Measurements from ENCODE around the gene SYNE2.
"Not testable (repeated sequence)": the region's sequence is repeated elsewhere in the genome, so short reads cannot be mapped to it uniquely, and the experiment has no call there.

The SYNE2 gene

DNA sequence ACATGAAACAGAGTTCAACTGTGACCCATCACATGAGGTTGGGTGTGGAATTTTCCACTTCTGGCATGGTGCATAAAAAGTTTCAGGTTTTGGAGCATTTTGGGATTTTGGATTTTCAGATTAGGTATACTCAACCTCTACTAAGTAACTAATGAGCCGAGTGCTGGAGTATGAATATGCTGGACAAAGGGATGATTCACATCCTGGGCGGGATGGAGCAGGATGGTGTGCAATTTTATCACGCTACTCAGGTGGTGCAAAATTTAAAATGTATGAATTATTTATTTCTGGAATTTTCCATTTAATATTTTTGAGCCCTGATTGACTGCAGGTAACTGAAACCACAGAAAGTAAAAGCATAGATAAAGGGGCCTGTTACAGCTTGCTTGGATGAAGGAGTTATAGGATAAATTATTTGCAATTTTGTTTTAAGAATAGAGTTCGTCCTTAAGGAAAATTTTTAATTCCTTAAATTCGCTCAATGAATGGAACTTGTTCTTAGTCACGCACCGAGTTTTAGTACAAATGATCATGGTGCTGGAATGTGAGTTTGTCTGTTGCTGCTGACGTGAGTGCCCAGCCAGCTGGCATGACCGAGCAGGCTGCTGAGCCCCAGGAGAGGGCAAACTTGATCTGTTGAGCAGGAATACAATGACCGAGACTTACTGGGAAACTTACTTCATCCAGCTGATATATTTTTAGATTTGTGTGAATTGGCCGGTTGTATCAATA lies 265.0 kb downstream of the SYNE2 start:
- no peak for DNase-seq (ENCODE audit: extremely low read depth in 1 of 2, low read depth in 1 of 2)

DNA sequence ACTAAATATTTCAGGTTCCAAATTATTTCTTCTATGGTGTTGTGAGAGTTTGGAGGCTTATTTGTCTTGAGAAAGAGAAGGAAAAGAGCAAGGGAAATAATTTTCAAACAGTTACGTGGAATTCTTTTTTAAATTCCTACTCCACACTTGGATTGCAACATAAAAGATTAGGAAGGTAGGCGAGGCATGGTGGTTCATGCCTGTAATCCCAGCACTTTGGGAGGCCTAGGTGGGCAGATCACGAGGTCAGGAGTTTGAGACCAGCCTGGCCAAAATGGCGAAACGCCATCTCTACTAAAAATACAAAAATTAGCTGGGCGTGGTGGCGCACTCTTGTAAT lies 265.6 kb downstream of the SYNE2 start:
- not testable (repeated sequence) for DNase-seq (ENCODE audit: extremely low read depth in 1 of 2, low read depth in 1 of 2)

DNA sequence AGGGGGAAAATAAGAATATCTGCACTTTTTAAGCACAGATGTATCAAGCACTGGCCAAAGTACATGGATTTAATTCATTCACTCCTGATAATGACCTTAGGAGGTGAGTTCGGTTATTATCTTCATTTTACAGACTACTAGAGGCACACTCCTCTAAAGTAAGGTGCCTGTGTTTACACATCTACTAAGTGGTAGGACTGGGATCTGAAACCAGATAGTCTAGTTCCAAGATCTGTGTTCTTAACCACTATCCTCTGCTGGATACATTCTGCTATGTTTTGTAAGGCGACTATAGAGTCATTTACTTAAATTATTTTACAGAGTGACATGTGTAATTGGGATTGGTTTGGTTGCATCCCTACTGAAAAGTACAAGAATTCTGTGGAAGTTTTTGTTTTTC lies 266.1 kb downstream of the SYNE2 start:
- no peak for DNase-seq (ENCODE audit: extremely low read depth in 1 of 2, low read depth in 1 of 2)

DNA sequence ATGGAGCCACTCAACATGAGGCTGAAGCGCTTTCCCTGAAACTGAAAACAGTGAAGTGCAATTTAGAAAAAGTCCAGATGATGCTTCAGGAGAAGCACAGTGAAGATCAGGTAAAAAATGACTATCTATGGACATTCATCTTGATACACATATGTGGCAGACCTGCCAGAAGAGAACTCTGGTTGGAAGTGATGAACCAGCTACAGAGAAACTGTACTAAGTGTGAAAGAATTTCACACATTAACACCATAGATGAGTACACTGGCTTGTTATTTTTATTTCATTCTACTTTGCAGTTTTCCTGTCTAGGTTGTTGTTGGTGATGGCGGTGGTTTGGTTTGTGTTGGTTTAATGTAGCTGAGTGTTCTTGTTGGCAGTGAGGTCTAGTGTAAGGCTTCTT lies 266.7 kb downstream of the SYNE2 start:
- no peak for DNase-seq (ENCODE audit: extremely low read depth in 1 of 2, low read depth in 1 of 2)

DNA sequence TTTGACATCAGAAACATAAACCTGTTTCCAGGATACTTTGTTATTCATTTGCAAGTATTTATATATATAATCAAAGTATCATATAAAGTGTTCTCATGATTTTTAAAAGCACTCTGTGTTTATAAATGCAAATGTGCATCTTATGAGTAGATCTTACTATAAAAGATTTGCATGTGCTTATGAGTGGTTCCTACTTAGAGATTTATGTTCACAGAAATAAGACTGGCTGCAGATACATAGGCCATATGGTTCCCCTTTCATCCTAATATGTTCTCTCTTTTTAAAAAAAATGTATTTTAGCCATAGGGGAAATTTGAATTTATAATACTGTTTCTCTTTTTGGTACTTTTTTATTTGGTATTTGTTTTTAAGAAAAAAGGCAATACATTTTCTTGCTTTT lies 267.2 kb downstream of the SYNE2 start:
- DNase-seq (ENCODE audit: extremely low read depth in 1 of 2, low read depth in 1 of 2): no peak

DNA sequence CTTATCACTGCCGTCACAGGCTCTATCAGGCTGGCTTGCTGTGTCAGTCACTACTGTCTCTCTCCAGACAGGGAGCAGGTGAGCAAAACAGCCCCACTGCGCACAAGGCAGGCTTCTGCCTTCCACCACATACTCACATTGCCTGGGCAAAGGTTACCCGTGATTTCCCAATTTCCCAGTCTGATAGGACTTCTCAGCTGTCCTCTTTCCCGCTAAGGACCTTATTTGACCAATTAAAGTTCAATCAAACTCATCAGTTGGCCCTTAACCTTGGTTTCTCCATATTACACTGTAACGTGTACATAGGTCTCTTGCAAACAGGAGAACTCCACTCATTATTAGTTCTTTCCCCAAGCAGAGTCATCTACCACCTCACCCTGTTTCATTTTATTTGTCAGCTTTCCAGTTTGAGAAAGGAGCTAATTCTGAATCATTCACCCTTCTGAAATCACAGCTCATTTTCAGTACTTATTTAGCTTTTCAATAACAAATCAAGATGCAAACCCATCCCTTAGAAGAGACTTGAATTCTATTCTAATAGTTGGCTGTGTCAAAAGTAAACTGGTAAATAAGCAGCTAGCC lies 270.5 kb downstream of the SYNE2 start:
- no peak for DNase-seq (ENCODE audit: extremely low read depth in 1 of 2, low read depth in 1 of 2)

DNA sequence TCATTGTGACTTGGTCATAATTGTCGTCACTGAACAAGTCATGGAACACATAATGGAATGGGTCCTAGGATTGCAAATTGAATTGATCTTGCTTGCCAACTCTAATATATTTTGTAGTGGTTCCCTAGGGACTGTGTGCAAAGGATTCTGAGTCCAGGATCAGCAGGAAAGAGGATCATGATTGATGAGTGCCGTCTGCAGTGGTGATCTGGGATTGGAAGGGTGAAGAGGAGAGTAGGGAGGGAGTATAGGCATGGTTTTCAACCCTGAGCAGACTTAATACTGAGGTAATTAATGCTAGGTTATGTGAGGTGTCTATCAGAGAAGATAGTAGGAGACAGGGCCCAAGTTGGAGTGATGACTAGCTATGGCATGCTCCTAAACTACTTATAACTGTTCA lies 272.5 kb downstream of the SYNE2 start:
- DNase-seq (ENCODE audit: extremely low read depth in 1 of 2, low read depth in 1 of 2): no peak

DNA sequence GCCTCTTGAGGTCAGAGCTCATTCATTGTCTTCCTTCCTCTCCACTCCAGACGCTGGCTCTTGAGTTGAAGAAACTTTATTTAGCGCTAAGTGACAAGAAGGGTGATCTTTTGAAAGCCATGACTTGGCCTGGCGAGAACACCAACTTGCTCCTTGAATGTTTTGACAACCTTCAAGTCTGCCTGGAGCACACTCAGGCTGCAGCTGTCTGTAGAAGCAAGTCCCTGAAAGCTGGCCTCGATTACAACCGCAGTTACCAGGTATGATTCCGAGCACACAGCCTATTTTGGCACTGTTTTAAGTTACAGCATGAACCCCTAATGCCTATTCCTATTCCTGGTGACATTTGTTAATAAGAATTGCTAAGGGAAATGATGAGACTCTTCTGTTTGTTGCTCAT lies 273.7 kb downstream of the SYNE2 start:
- no peak for DNase-seq (ENCODE audit: extremely low read depth in 1 of 2, low read depth in 1 of 2)

DNA sequence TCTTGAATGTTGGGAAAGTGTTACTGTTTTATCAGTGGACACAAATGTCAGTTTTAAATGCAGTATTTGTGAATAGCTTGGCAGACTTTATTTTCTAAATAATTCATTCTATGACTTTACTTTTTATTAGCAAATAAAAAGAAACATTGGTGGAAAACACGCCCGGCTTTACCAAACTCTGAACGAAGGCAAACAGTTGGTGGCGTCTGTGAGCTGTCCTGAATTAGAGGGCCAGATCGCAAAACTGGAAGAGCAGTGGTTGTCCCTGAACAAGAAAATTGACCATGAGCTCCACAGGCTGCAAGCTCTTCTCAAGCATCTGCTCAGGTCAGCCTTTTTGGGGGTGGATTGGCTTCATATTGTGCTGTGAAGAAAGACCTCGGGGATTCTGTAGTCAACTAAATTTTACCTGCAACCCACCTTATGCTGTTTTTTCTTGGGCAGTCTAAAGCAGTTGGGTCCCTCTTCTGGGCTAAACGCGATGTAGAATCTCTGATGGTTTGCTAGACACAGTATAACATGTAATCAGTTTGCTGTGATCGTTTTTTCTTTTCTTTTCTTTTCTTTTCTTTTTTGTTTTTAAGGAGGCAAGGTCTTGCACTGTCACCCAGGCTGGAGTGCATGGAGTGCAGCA lies 285.0 kb downstream of the SYNE2 start:
- DNase-seq (ENCODE audit: extremely low read depth in 1 of 2, low read depth in 1 of 2): no peak

DNA sequence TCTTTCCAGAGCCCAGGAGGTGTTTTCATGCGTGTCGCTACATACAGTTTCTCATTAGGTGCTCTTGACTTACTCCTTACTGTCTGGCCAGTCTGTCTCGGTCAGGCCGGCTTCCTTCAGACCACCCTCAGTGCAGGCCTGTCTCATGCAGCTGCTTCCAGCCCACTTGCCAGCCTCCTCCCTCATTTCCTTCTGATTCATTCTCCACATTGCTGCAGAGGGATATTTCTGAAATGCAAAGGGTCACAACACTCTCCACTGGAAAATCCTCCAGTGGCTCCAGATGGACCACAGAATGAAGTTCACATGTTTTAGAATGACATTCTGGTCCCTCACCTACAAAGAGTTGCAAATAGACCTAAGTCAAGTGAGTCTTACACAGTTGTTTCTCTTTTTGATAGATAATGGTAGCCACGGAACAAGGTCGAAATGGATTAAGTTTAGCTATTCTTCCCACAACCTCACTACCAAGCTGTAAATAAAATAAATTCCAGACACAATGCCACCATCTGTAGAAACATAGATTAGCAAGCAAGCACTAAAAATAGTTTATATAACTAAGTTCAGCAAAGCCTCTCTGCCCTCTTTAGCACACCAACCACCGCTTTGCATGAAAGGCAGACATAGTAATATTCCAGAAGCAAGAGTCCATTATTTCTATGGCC lies 294.5 kb downstream of the SYNE2 start:
- no peak for DNase-seq (ENCODE audit: extremely low read depth in 1 of 2, low read depth in 1 of 2)

DNA sequence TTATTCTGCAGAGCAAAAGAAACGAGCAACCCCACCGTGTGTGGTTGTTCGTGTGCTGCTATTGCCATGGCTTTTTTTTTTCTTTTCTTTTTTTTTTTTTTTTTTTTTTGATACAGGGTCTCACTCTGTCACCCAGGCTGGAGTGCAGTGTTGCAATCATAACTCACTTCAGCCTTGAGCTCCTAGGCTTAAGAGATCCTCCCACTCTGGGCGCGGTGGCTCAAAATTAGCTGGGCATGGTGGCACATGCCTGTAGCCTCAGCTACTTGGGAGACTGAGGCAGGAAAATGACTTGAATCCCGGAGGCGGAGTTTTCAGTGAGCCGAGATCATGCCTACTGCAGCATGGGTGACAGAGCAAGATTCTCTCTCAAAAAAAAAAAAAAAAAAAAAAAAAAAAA lies 297.1 kb downstream of the SYNE2 start:
- no peak for DNase-seq (ENCODE audit: extremely low read depth in 1 of 2, low read depth in 1 of 2)

DNA sequence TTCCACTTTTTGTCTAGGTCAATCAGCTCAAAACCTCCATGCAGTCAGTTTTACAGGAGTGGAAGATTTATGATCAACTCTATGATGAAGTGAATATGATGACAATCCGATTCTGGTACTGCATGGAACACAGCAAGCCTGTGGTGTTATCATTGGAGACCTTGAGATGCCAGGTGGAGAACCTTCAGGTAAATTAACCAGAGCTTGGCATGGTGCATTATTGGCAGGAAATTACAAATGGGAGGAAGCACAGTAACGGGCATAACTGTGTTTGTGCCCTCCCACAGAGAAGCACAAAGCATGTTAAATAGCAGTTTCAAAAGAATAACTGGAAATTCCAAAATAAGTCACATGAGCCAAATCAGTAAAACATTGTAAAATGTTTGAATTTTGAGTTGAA lies 305.8 kb downstream of the SYNE2 start:
- no peak for DNase-seq (ENCODE audit: extremely low read depth in 1 of 2, low read depth in 1 of 2)

DNA sequence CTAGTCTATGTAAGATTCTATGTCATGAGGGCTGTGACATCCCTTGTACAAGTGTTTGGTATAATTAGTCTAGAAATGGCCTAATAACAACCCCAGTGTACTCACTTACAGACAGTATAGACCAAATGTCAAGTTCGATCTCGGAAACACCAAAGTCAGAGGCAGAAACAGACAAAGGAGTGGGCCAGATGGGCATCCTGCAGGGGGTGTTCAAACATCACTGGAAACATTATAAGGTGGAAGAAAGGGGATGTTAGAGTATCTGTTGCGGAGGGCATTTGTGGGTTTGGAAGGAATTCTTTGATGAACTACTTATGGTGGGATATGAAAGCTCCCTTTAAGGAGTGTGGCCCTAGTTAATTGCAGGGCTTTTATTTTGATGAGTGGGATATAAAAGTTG lies 306.8 kb downstream of the SYNE2 start:
- no peak for DNase-seq (ENCODE audit: extremely low read depth in 1 of 2, low read depth in 1 of 2)

DNA sequence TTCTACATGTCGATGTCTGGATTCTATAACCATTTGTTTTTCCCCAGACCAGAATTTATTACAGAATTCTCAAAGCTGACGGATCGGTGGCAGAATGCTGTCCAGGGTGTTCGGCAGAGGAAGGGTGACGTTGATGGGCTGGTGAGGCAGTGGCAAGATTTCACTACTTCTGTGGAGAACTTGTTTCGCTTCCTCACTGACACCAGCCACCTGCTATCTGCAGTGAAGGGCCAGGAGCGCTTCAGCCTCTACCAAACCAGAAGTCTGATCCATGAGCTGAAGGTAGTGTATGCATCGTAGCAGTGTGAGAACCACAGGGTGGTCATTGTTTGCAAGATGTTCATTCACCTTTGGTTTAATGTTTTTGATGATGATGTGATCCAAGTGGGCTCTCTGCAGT lies 317.4 kb downstream of the SYNE2 start:
- no peak for DNase-seq (ENCODE audit: extremely low read depth in 1 of 2, low read depth in 1 of 2)

DNA sequence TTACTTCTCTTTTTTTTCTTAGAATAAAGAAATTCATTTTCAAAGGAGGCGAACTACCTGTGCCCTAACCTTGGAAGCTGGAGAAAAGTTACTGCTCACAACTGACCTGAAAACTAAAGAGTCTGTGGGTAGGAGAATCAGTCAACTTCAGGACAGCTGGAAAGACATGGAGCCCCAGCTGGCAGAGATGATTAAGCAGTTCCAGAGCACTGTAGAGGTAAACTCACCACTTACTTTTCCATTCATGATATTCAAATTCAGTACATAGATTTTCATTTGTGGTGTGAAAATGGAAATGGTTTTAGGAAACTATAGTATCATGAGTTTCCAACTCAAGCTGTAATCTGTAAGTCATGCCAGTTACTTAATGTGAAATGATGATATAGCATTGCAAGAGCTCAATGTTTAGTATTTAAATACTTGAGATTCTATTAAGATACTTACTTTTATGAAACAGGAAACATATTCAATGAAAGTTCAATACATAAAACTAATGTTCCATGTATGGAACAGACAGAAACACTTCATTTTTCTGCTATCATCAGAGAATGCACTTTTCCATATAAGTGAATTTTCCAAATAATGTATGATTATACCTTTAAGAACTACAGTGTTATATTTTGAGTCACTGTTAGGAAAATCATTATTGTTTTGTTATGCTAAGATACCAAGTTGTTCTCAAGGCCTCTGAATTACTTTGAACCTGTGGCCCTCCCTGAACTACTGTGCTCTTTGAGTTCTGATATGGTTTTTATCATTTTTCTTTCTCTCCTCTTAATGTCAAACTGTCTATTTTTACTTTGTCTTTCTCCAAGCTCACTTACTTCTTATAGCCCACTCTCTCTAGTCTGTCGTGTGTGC lies 322.3 kb downstream of the SYNE2 start:
- DNase-seq (ENCODE audit: extremely low read depth in 1 of 2, low read depth in 1 of 2): no peak

DNA sequence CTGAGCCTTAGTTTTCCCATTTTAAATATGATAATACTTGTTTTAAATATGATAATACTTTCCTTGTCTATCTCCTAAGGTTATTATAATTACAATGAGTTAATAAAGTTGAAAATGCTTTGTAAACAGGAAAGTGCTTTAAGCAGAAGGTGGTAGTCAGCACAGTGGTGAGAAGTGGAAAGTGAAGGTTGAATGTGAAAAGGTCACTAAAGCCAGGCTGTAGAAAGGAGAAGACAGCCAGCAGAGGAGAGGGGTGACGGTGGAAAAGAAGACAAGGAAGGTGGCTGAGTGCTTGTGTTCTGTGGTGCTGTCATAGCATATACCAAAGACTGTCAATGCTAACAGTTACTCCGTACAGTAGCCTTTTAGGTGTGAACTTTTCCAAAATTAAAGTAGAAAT lies 323.5 kb downstream of the SYNE2 start:
- no peak for DNase-seq (ENCODE audit: extremely low read depth in 1 of 2, low read depth in 1 of 2)

DNA sequence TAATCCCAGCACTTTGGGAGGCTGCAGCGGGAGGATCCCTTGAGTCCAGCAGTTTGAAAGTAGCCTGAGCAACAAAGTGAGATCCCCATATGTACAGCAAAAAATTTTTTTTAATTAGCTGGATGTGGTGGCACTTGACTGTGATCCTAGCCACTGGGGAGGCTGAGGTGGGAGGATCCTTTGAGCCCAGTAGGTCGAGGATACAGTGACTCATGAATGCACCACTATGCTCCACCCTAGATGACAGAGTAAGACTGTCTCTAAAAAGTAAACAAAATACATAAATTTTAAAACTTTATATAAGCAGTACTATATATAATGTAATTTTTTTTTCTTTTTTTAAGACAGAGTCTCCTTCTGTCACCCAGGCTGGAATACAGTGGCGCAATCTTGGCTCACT lies 326.0 kb downstream of the SYNE2 start:
- no peak for DNase-seq (ENCODE audit: extremely low read depth in 1 of 2, low read depth in 1 of 2)

DNA sequence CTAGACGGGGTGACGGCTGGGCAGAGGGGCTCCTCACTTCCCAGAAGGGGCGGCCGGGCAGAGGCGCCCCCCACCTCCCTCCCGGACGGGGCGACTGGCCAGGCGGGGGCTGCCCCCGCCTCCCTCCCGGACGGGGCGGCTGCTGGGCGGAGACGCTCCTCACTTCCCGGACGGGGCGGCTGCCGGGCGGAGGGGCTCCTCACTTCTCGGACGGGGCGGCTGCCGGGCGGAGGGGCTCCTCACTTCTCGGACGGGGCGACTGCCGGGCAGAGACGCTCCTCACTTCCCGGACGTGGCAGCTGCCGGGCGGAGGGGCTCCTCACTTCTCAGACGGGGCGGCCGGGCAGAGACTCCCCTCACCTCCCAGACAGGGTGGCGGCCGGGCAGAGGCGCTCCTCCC lies 330.1 kb downstream of the SYNE2 start:
- DNase-seq (ENCODE audit: extremely low read depth in 1 of 2, low read depth in 1 of 2): not testable (repeated sequence)

DNA sequence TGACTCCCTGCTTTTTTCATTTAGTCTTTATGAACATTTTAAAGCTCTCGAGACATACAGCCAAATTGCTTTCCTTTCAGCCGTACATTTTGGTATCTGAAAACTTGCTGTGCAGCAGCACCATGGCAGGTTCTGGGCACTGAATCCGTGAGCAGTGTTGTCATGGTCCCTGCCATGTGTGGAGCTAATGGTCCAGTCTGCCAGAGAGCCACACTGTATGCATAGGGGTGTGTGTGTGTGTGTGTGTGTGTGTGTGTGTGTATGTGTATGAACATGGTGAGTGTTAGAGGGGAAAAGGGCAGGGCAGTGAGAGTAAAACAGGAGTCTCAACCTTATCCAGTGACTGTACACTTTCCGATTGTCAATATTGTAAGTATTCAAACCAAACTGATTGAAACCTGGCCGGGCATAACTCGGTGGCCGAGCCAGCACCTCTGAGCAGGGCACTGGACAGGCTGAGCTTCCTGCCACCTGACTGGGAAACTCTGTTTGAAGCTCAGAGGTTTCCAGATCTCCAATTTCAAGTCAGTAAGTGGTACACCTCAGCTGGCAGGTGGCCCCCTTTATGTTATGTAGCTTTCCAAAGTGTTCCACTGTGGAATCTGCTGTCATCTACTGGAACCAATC lies 331.4 kb downstream of the SYNE2 start:
- DNase-seq (ENCODE audit: extremely low read depth in 1 of 2, low read depth in 1 of 2): no peak

DNA sequence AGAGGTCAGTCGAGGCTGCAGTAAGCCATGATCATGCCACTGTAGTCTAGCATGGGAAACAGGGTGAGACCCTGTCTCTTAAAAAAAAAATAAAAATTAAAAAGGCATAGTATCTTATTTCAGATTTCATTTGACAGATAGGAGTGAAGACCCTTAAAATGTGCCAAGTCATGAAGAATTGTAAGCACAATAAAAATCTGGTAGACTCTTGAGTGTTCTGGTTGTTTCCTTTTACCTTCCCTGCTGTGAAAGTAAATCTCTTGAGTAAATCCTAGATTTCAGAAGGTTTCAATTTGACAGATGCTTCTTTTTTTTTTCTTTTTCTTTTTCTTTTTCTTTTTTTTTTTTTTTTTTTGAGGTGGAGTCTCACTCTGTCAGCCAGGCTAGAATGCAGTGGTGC lies 332.4 kb downstream of the SYNE2 start:
- no peak for DNase-seq (ENCODE audit: extremely low read depth in 1 of 2, low read depth in 1 of 2)
